AG20443 (cell line): Measurements from ENCODE around the gene ACTN3.
"Not testable (repeated sequence)": the region's sequence is repeated elsewhere in the genome, so short reads cannot be mapped to it uniquely, and the experiment has no call there.

Source experiments
- DNase-seq: peaks from one replicate; pipeline ENCODE4 v3.0.0; 2012; ENCODE audit warnings: low spot score, mixed read lengths

The ACTN3 gene

DNA sequence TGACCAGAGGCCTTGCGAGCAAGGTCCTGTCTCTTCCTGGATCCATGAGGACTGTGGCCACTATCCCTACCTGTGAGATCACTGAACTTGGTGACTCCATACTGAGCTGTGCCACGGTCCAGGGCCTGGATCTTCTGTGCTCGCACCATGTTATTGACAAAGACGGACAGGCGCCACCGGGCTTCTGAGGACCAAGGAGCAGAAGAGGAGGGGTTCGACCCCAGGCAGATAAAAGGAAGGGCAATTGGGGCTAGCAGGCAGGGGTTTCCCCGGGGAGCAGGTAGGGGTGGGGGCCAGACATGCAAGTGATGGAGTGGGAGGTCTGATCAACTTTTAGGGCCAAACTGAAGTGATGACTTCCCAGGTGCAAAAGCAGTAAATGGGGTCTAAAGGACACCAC lies 19.5 kb downstream of the ACTN3 start:
- no peak for DNase-seq

DNA sequence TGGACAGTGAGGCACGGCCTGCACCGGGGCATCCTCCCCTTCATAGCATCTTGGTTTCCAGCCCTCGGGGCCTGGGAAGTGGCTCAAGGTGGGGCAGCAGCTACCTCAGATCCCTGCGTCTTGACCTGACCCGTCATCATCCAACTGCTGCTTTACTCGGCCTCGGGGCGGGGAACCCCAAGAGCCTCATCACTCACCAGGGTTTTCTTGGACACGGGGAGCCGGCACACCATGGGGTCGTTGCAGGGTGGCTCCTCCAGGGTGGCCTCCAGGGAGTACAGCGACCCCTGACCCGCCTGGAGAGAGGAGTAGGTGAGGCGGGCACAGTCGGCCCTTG lies 21.1 kb downstream of the ACTN3 start:
- DNase-seq, result no peak

DNA sequence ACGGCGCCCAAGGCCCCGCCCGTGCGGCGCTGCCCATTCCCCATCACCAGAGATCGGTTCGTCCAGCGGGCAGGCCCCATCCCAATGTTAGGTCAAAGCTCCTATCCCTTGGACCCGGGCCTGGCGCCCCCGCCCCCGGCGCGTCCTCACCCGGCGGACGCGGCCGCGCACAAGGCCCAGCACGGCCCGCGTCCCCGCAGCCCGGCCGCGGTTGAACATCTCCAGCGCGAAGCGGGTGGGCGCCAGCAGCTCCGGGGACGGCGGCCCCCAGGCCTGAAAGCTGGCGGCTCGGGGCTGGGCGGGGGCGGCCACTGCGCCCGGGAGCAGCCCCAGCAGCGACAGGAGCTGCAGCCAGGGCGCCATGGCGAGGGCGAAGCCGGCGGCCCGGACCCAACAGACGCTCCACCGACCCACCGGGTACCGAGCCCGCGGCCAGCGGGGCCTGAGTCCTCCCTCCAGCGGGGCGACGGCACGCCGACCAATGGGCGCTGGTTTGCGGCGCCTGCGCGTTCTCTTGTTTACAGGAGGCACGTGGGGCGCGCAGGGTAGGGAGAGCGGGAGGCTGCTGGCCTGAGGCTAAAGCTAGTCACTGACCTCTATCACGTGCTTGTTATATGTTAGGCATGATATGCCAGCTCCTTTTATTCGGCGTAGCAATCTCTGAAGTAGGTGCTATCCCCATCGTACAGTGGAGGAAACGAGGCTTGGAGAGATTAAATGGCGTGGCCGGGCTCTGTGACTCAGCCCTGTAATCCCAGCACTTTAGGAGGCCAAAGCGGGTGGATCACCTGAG lies 21.6 kb downstream of the ACTN3 start, which contains the start of gene CTSF:
Gene CTSF (minus strand): TSS at position 483 of the 793 bp plus-strand sequence. CDS start 120 bp downstream, at position 363.
- peak; percentile 98 for DNase-seq

DNA sequence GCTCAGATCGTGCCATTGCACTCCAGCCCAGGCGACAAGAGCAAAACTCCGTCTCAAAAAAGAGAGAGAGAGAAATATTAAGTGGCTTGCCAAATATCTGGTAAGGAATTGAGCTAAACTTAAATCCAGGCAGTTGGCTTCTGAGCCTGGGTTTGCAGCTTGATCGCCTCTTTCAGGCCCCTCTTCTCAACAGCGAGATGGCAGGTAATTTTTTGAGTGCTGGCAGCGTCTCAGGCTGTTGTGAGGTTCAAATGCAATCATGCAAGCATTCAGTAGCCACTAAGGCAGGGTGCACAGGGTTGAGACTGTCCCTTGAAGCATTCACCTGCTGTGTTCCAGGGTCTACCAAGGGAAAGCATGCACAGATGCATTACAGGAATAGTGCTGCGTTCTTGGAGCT lies 22.4 kb downstream of the ACTN3 start:
- no peak for DNase-seq

DNA sequence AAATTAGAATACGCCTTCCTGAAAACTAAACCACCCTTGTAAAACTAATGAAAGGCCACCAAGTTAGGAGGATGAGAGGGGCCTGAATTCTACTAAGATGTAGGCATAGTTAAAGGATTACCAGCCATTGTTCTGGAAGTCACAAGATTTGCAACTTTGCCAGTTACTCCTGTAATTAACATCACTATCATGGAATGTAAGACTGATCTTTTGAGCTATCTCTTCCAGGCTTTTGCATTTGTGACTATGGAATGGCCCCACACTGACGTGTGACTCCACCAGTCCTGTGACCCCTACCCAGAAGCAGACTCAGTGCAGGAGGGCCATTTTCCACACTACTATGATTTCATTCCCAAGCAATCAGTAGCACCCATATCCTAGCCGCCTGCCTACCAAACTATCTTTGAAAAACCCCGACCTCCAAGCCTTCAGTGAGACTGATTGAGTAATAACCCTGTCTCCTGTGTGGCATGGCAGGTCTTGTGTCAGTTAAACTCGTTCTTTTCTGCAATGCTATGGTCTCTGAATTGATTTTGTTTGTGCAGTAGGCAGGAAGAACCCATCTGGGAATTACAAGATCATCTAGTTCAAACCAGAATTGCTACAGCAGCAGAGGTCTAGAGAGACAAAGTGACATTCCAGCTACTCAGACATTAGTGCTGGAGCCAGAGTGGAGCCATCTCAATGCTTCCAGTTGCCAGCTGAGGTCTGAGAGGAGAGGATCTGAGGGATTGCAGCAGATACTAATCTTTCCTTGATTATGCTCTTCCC lies 23.6 kb downstream of the ACTN3 start:
- no peak for DNase-seq

DNA sequence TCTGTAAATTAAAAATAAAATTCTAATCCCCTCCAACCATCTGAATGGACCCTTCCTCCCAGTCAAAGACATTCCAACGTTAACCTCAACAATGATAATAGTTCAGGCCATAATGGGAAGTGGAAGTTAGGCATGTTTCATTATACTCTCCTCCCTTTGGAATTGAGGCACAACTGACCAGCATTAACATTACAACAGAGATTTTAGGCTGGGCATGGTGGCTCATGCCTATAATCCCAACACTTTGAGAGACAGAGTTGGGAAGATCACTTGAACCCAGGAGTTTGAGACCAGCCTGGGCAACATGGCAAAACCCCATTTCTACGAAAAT lies 24.1 kb downstream of the ACTN3 start:
- DNase-seq, result no peak

DNA sequence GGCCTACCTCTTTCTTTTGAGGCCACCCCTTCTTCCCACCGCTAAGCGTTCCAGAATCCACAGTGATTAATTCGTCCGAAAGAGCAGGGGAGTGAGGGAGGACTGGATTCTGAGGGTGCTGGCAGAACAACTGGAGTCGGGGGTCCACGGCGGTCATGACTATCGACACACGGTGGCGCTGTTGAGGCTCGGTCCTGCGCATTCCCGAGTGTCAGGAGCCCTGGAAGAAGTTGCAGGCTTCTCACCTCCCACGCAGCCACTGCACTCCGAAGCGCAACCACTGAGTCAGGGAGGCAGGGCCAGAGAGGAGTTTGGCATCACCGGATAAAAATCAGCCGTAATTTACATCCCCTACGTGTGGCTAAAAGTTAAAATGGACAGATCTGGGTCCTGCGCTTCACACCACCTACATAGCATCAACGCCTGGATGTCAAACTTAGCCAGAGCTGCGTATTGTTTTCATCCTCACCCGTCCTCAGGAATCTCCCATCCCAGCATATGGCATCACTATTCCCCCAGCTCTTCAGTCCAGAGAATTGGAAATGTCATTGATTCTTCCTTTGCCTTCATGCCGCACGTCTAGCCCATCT lies 32.4 kb downstream of the ACTN3 start:
- DNase-seq, result peak; percentile 93

DNA sequence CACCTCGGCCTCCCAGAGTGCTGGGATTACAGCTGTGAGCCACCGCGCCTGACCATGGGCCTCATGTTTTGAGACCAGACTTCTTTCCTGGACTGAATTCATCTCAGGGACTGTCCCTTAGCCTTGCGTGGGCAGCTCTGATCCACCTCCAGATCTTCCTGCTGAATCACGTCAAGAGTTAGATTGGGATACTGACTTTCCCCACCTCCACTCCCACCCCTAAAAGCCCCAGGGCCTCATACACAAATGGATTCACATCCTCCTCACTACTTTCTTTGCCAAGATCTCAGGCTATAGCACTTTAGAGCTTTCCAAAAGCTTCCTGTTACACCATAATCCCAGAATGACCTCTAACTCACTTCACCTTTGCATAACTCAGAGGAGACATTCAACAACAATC lies 34.1 kb downstream of the ACTN3 start:
- no peak for DNase-seq

DNA sequence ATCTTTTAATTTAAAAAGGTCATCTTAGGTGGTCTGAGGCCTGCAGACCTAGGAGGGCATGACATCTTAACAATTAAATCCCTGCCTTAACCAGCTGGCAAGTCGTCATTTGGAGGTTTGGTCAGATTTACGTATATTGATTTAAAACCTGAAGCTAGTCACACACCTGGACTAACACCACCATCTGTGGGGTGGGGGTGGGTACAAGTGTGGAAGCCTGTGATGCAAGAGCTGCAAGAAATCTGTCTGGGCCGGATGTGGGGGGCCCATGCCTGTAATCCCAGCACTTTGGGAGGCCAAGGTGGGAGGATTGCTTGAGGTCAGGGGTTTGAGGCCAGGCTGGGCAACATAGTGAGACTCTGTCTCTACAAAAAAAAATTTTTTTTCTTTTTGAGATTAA lies 34.6 kb downstream of the ACTN3 start:
- no peak for DNase-seq

DNA sequence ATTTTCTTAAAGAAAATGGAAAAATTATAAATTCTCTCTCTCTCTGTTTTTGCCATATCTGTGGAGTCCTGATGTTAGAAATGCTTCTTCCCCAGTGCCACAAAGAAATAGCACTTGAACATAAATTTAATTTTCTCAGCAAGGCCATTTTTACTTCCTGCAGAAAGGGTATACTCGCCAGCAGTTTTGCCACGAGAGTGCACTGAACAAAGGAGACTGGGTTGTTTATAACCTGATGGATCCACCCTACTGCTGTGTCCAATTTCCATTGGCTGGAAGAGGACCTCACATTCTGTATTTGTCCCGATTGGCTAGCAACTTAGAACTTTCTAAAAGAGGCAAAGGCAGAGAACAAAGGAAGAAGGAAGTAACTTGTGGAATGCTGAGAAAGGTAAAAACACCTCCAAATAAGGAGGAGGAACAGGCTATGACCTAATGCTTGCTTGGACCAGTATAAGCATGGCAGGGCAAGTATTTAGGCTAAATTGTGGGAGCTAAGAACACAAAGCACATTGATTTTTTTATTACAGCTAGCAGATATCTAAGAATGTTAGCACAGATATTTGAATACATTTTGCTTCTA lies 36.0 kb downstream of the ACTN3 start:
- DNase-seq, result not testable (repeated sequence)

DNA sequence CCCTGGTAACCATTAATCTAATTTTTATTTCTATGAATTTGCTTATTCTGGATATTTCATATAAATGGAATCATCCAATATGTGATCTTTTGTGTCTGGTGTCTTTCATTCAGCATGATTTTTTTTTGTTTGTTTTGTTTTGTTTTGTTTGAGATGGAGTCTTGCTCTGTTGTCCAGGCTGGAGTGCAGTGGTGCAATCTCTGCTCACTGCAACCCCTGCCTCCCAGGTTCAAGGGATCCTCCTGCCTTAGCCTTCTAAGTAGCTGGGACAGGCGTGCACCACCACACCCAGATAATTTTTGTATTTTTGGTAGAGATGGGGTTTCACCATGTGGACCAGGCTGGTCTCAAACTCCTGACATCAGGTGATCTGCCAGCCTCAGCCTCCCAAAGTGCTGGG lies 38.7 kb downstream of the ACTN3 start:
- not testable (repeated sequence) for DNase-seq

DNA sequence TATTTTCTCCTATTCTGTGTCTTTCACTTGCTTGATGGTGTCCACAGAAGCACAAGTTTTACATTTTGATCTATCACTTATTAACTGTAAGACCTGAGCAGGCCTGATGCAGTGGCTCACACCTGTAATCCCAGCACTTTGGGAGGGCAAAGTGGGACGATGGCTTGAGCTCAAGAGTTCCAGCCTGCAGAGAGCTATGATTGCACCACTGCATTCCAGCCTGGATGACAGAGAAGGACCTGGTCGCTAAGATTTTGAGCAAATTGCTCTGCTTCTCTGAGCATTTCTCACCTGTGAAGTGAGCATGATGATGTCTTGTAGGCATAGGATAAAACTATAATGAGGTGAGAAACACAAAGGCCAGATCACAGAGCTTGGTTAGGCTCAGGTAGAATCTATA lies 39.4 kb downstream of the ACTN3 start:
- no peak for DNase-seq

DNA sequence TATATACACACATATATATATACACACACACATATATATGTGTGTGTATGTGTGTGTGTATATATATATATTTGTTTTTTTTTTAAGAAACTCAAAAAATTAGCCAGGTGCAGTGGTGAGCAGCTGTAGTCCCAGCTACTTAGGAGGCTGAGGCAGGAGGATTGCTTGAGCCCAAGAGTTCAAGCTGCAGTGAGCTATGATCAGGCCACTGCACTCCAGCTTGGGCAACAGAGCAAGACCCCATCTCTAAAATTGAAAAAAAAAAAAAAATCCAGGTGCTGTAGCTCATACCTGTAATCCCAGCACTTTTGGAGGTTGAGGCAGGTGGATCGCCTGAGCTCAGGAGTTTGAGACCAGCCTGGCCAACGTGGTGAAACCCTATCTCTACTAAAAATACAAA lies 42.6 kb downstream of the ACTN3 start:
- DNase-seq, result not testable (repeated sequence)

DNA sequence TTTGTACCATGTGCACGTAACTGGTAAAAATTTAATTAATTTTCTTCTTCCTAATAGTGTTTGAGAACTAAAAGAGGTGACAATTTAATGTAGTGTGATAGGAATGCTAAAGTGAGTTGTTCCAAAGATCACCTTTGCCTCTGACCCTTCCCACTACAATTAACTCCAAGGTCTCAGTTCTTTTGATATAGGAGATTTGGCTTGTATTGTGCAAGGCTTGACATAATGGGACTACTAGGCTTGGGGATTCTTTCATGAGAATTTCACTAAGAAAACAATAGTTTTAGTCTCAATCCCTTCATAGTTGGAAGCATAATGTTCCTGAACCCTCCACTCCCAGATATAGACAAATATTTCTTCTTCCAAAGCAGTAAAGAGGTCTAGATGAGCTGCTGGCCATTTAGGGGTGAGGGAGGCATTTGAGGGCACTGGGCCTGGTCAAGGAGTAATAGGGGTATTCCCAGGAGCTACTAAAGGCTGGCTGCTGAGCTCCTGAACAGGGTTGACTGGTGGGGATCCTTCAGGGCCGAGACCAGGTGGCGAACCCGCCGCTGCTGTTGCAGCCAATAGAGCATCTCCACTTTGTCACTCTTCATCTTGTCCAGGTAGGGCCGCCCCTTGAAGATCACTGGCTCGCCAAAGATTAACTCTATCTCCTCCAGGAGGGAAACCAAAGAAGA lies 43.4 kb downstream of the ACTN3 start:
- no peak for DNase-seq

DNA sequence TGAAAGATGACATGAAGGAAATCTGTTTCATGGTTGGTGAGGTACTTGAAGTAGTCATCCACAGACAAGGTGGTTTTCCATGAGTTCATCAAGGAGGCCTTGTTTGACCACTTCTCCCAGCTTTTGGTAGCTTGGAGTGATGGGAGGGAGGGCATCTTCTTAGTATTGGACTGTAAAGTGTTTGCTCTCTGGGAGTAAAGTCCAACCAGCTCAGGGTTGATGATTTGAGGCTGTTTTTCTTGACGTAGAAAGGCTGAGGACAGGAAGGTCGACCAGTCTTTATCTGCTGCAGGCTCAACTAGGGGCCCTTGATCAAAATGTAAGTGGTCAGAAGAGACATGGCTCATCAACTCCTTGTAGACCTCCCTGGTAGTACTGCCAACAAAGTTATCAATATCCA lies 44.5 kb downstream of the ACTN3 start:
- DNase-seq, result no peak

DNA sequence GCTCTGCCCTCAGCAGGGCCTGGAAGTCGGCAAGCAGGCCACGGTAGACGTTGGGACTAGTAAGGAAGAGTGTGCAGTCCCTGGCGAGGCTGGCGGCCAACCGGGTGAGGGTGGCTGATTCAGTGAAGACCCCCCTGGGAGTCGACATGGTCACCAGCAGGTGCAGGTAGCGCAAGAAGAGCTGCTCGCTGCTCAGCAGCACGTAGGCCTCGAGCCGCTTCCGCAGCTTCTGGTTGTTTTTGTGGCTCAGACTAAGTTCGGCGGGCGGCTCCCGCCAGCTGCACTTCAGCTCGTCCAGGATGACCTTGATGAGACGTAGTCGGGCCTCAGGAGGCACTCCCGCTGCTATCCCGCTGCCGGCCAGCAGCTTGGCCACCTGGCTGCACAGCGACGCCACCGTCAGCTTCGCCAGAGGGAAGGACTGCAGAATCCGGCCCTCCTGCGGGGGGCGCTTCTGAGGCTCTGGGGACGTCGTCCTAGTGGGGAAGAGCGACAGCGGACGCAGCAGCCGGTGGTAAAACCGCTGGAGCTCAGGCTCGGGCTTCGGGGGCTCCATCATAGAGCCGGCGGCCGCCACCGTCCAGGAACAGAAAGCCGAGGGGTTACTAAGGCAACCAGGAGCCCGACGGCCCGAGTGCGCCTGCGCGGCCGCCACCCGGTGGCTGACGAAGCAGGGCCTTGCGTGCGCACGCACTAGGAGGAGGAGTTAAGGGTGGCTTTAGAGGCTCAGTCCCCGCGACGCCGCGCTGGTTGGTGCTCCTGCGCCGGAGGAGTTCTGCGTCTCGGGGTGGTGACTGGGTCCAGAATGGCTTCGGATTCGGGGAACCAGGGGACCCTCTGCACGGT lies 46.0 kb downstream of the ACTN3 start, which contains the start of the genes CCDC87 and CCS:
Gene CCDC87 (minus strand): TSS at position 607 of the 846 bp plus-strand sequence. CDS start 48 bp downstream, at position 559.
Gene CCS (plus strand): TSS at position 729 of the 846 bp plus-strand sequence. CDS start 77 bp downstream, at position 806.
- DNase-seq, result peak; percentile 100

DNA sequence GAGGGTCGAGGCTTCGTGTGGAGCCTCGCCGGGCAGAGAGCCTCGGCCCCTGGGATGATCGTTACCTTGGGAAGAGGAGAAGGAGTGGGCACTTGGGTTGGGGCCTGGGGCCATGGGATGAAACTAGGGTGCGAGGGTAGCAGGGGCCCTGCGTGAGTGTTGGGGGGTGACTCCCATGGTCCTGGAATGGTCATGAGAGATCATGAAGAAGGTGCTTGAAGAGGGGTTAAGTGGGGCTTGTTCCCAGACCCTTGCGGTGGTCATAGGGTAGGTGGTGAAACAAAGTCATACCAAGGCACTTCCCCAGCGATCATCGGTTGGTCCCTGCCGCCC lies 46.6 kb downstream of the ACTN3 start:
- no peak for DNase-seq

DNA sequence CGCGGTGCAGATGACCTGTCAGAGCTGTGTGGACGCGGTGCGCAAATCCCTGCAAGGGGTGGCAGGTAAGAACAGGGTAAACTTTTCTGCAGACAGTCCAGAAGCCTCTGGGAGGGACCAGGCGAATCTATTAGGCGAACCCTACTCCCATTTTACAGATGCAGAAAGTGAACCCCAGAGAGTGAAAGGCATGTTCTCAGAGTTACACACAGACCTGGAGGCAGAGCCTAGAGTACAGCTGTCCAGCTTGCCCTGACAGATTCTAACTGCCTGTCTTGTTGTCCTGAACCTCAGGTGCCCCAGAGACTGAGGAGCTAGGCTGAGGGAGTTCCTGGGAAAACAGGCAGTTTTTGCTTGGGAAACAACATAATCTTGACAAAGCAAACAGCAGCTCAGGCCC lies 46.9 kb downstream of the ACTN3 start:
- no peak for DNase-seq

DNA sequence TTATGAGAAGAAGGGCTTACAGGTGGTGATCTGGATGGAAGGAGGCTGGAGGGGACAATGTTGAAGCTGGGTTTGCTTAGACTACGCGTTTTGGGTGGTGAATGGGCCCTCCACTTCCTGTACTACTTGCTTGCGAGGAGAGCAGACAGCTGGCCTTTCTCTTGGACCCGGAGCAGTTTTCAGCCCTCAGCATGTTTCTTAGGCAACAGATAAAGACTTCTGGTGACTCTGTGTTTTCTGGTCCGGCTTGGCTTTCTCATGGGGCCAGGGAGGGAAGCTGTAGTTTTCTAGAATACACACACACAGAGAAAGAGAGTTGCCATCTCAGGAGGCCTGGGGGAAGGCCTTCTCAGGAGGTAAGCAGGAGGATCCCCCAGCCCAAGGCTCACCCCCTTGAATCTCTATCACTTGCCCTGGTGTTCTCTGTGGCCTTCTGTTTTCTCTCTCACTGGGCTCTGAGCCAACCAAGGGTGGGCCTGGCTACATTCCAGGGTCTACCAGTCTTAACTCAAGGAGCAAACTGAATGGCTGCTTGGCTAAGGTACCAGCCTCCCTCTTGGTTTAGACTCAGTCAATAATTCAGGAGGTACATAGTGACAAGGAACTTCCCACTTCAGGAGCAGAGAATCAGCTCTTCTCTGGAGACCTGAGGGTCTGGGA lies 48.7 kb downstream of the ACTN3 start:
- no peak for DNase-seq

DNA sequence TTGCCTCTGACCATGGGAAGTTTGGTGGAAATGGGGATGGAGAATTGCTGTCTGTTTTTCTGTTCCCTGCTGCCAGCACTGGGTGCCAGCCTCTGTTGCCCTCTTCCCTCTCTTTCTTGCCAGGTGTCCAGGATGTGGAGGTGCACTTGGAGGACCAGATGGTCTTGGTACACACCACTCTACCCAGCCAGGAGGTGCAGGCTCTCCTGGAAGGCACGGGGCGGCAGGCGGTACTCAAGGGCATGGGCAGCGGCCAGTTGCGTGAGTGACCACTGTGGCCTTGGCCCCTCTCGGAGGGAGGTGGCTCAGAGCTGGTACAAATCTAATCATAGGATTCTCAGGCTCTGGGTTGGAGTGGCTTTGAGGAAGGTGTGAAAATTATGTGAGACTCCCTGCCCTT lies 52.3 kb downstream of the ACTN3 start:
- DNase-seq, result no peak

DNA sequence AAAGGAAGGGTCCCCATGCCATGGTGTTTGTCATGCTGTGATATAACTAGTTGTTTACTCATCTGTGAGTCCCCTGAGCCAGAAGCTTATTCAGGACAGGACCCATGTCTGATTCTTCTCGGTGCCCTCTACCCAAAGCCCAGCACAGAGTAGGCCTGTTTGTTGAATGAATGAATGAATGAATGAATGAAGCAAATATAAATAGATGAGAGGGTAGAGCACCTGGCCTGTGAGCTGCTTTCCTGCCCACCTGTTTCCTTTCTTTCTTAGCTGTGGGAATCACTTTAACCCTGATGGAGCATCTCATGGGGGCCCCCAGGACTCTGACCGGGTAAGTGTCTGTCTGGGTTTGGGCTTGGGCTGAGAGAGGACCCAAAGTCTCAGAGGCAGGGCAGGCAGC lies 53.5 kb downstream of the ACTN3 start:
- DNase-seq, result no peak
